ENCODE data around the gene KIAA1210. TPM values are rescaled to one million over a fixed set of nuclear protein-coding genes. Genes with fewer than 3 reads are reported as not detected.
"Not testable (repeated sequence)": the region's sequence is repeated elsewhere in the genome, so short reads cannot be mapped to it uniquely, and the experiment has no call there.

The KIAA1210 gene
- total RNA-seq, 1 experiment from 2014 or later = not detected

- DNase-seq (ENCODE audit: low spot score) = no peak
These were observed 87.2 kb downstream of the KIAA1210 start for GRCh38 chrX:119040432-119040831.

DNA sequence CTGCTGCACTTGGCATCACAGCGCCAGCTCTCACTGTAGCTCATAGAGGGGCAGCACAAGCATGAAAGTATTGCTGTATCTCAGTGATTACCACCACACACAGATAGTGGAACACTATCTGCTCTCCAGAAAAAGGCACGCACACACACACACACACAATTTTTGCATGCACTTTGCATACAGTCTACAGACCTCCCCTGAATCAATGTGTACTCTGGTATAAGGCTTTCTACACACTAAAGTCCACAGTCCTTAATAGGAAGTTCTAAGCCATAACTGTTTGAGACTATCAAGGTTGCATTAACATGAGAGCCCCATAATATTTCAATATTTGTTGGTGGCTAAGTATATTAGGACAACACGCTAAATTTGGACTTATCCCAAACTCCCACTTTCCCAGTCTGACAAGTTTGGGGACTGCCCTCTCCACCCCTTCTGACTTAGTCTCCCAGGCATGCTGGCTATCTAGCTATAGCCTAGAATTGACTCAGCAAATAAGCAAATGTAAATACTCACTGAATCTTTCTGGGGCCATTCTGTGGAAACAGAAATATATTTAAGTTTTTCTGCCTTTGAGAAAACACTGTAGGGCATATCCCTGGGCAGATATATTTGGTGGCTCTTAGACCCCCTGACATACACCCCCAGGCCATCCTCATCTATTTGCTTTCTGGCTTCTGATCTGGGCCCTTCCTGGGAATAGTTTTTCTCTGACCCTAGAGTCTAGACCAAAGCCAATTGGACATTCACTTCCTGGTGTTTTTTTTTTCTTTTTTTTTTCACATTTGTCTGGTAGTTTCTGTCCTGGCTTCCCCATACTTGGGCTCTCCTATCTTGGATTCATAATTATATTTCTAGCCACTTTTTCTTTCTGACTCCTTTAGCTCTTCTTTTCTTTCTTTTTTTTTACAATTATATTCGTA, 91.2 kb downstream of the KIAA1210 start:
- DNase-seq (ENCODE audit: low spot score) = no peak

DNA sequence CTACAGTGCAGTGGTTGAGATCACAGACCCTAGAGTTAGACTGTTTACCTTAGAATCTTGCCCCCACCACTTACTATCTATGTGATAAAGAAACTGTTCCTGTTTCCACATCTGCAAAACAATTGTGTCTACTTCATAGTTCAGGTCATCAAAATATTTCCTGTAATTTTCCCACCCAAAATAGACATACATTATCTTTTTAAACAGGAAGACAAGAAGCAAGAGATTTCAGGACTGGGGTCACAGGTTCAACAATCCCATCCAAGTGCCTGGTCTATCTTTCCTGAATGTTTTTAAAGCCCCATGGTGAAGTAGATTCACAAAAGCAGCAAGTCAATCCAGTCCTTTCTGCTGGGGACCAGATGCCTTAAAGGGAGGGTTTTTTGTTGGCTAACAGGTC, 96.6 kb downstream of the KIAA1210 start:
- DNase-seq (ENCODE audit: low spot score) = no peak

DNA sequence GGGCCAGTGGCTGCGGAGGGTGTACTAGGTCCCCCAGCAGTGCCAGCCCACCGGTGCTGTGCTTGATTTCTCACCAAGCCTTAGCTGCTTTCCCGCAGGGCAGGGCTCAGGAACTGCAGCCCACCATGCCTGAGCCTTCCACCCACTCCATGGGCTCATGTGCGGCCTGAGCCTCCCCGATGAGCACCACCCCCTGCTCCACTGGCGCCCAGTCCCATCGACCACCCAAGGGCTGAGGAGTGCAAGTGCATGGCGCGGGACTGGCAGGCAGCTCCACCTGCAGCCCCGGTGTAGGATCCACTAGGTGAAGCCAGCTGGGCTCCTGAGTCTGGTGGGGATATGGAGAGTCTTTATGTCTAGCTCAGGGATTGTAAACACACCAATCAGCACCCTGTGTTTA, 98.0 kb downstream of the KIAA1210 start:
- not testable (repeated sequence) for DNase-seq (ENCODE audit: low spot score)

- DNase-seq (ENCODE audit: low spot score) = no peak
These were observed 98.8 kb downstream of the KIAA1210 start for GRCh38 chrX:119028733-119029330.

Other genes with a start within 250 kb of the KIAA1210 start
- 11.4 and 14.2 TPM in 2 replicates for gene LONRF3, start 153.2 kb downstream of the KIAA1210 start, total RNA-seq (2014; rRNA removed; shearing (Covaris generic))
- not detected in 2 replicates for gene CT47C1, start 54.8 kb downstream of the KIAA1210 start, total RNA-seq (2014; rRNA removed; shearing (Covaris generic))
- gene PGRMC1, start 108.5 kb upstream of the KIAA1210 start, total RNA-seq (2014; rRNA removed; shearing (Covaris generic)) = 169 and 172 TPM in 2 replicates

Data from HT-29 (cell line).